Vein endothelial cell (primary cell): ENCODE data around the gene MT1H. TPM values are rescaled to one million over a fixed set of nuclear protein-coding genes. Genes with fewer than 3 reads are reported as not detected.

ENCODE experiments used
- total RNA-seq: library from RNA; depleted of rRNA; stranded (reverse); fragments of >200 nt; gene quantifications from 2 replicates; pipeline ENCODE4 v1.2.3, GENCODE V29; 2012

MT1H gene
- total RNA-seq: not detected in 2 replicates

GRCh38 chr16:56669005-56669839 lies at the start of gene MT1H:
Gene MT1H (plus strand): TSS chr16:56669814. CDS start chr16:56669885, 71 bp downstream.

GRCh38 chr16:56625140-56625942 lies 44.3 kb upstream of the MT1H start, which contains the start of gene MT1E:
Gene MT1E (plus strand): TSS chr16:56625781. CDS start chr16:56625852, 71 bp downstream.

GRCh38 chr16:56632156-56632847 lies 37.3 kb upstream of the MT1H start, which contains the start of gene MT1M:
Gene MT1M (plus strand): TSS chr16:56632659. CDS start chr16:56632732, 73 bp downstream.

GRCh38 chr16:56637814-56638750 lies 31.5 kb upstream of the MT1H start, which contains the start of gene MT1A:
Gene MT1A (plus strand): TSS chr16:56638666. CDS start chr16:56638739, 73 bp downstream.

GRCh38 chr16:56651586-56651985 lies 18.0 kb upstream of the MT1H start, which contains the start of gene MT1B:
Gene MT1B (plus strand): TSS chr16:56651886. CDS start chr16:56651954, 68 bp downstream.

GRCh38 chr16:56657555-56658326 lies 11.9 kb upstream of the MT1H start, which contains the start of gene MT1F:
Gene MT1F (plus strand): TSS chr16:56657959. CDS start chr16:56658059, 100 bp downstream.

GRCh38 chr16:56667581-56668571 lies 1.7 kb upstream of the MT1H start, which contains the start of gene MT1G:
Gene MT1G (minus strand): TSS chr16:56668065. CDS start chr16:56667993, 72 bp downstream.

GRCh38 chr16:56681939-56682702 lies 12.5 kb downstream of the MT1H start, which contains the start of gene MT1X:
Gene MT1X (plus strand): TSS chr16:56682470. CDS start chr16:56682541, 71 bp downstream.

Other genes starting within 250 kb of the MT1H start
- gene AMFR, start 244.3 kb upstream of the MT1H start, total RNA-seq: 178 and 229 TPM in 2 replicates
- 78.7 and 122 TPM in 2 replicates for gene NUDT21, start 218.5 kb upstream of the MT1H start, total RNA-seq
- gene OGFOD1, start 218.3 kb upstream of the MT1H start, total RNA-seq: 63.7 and 103 TPM in 2 replicates
- gene BBS2, start 149.8 kb upstream of the MT1H start, total RNA-seq: 35.3 and 38.2 TPM in 2 replicates
- not detected in 2 replicates for gene MT4, start 104.7 kb upstream of the MT1H start, total RNA-seq
- not detected in 2 replicates for gene MT3, start 80.3 kb upstream of the MT1H start, total RNA-seq
- 94.5 and 126 TPM in 2 replicates for gene MT2A, start 61.2 kb upstream of the MT1H start, total RNA-seq
- 95.0 and 97.3 TPM in 2 replicates for gene MT1E, start 44.0 kb upstream of the MT1H start, total RNA-seq
- gene MT1M, start 37.2 kb upstream of the MT1H start, total RNA-seq: 0.65 and 2.4 TPM in 2 replicates
- gene MT1A, start 31.1 kb upstream of the MT1H start, total RNA-seq: 1.7 and 5.6 TPM in 2 replicates
- not detected in 2 replicates for gene MT1B, start 17.9 kb upstream of the MT1H start, total RNA-seq
- gene MT1F, start 11.9 kb upstream of the MT1H start, total RNA-seq: 0.33 and 0.38 TPM in 2 replicates
- gene MT1G, start 1.7 kb upstream of the MT1H start, total RNA-seq: 1.2 TPM in 1 of 2 replicates, not detected in the other
- gene MT1X, start 12.7 kb downstream of the MT1H start, total RNA-seq: 32.8 and 33.0 TPM in 2 replicates
- 68.3 and 88.9 TPM in 2 replicates for gene NUP93, start 60.3 kb downstream of the MT1H start, total RNA-seq
- gene SLC12A3, start 195.4 kb downstream of the MT1H start, total RNA-seq: not detected in 2 replicates